ENCODE measurements around the gene PIM1.
A peak's percentile ranks its signal among the peaks of the same experiment; 100 is the strongest.

Gene PIM1

GRCh38 chr6:37137201-37138090 lies 32.5 kb upstream of the PIM1 start:
- peak; percentile 98 to 99 for DNase-seq (ENCODE audit: low read depth in 2 of 2)

GRCh38 chr6:37138856-37139229 lies 31.1 kb upstream of the PIM1 start:
- DNase-seq (ENCODE audit: low read depth in 2 of 2): no peak

GRCh38 chr6:37139230-37139962 lies 30.6 kb upstream of the PIM1 start:
- DNase-seq (ENCODE audit: low read depth in 2 of 2): no peak

- no peak for DNase-seq (ENCODE audit: low read depth in 2 of 2)
Observed at GRCh38 chr6:37140145-37140544, 29.8 kb upstream of the PIM1 start.

GRCh38 chr6:37141281-37142049 lies 28.5 kb upstream of the PIM1 start:
- peak; percentile 86 to 89 for DNase-seq (ENCODE audit: low read depth in 2 of 2)

GRCh38 chr6:37142050-37142614 lies 27.8 kb upstream of the PIM1 start:
- no peak for DNase-seq (ENCODE audit: low read depth in 2 of 2)

GRCh38 chr6:37143585-37143984 lies 26.4 kb upstream of the PIM1 start:
- DNase-seq (ENCODE audit: low read depth in 2 of 2): no peak

GRCh38 chr6:37145443-37145842 lies 24.5 kb upstream of the PIM1 start:
- DNase-seq (ENCODE audit: low read depth in 2 of 2): no peak

- DNase-seq (ENCODE audit: low read depth in 2 of 2): no peak
Observed at GRCh38 chr6:37146735-37147157, 23.2 kb upstream of the PIM1 start.

GRCh38 chr6:37149745-37150144 lies 20.2 kb upstream of the PIM1 start:
- DNase-seq (ENCODE audit: low read depth in 2 of 2): no peak

GRCh38 chr6:37150314-37150713 lies 19.6 kb upstream of the PIM1 start:
- DNase-seq (ENCODE audit: low read depth in 2 of 2): no peak

- no peak for DNase-seq (ENCODE audit: low read depth in 2 of 2)
Observed at GRCh38 chr6:37155394-37156312, 14.3 kb upstream of the PIM1 start.

- DNase-seq (ENCODE audit: low read depth in 2 of 2): no peak
Observed at GRCh38 chr6:37158508-37158907, 11.4 kb upstream of the PIM1 start.

GRCh38 chr6:37160922-37161778 lies 8.8 kb upstream of the PIM1 start:
- DNase-seq (ENCODE audit: low read depth in 2 of 2): no peak

- DNase-seq (ENCODE audit: low read depth in 2 of 2): no peak
Observed at GRCh38 chr6:37162740-37163139, 7.2 kb upstream of the PIM1 start.

- DNase-seq (ENCODE audit: low read depth in 2 of 2): no peak
Observed at GRCh38 chr6:37168163-37168758, 1.7 kb upstream of the PIM1 start.

GRCh38 chr6:37168811-37169495 lies 999 bp upstream of the PIM1 start:
- DNase-seq (ENCODE audit: low read depth in 2 of 2): peak in 1 of 2 experiments; percentile 91

GRCh38 chr6:37170273-37171200 lies 585 bp downstream of the PIM1 start:
- DNase-seq (ENCODE audit: low read depth in 2 of 2): no peak

Data from fibroblast of skin of left biceps (primary cell).